GM12892 (cell line): ENCODE measurements around the gene GIPC1.

Source experiments
- DNase-seq: peaks from one replicate; pipeline ENCODE4 v3.0.0; 2011; ENCODE audit not compliant: insufficient read length
- FAIRE-seq: peaks from 2 replicates; lab custom pipeline; 2011; peaks lifted over from hg19 to GRCh38; lab: Jason Lieb, UNC
- POLR2A ChIP-seq: IDR thresholded peaks from 2 replicates; pipeline ENCODE4 v1.6.1; 2011; ENCODE audit warnings: low read depth, low read length, control low read depth
- POLR2AphosphoS5 ChIP-seq: IDR thresholded peaks from 2 replicates; pipeline ENCODE4 v1.6.1; 2011; ENCODE audit warnings: low read depth, low read length, control low read depth
- TAF1 ChIP-seq: IDR thresholded peaks from 2 replicates; pipeline ENCODE4 v1.6.1; 2011; ENCODE audit warnings: low read depth, mild to moderate bottlenecking, control low read depth, low read length, borderline replicate concordance

GIPC1 gene

DNA sequence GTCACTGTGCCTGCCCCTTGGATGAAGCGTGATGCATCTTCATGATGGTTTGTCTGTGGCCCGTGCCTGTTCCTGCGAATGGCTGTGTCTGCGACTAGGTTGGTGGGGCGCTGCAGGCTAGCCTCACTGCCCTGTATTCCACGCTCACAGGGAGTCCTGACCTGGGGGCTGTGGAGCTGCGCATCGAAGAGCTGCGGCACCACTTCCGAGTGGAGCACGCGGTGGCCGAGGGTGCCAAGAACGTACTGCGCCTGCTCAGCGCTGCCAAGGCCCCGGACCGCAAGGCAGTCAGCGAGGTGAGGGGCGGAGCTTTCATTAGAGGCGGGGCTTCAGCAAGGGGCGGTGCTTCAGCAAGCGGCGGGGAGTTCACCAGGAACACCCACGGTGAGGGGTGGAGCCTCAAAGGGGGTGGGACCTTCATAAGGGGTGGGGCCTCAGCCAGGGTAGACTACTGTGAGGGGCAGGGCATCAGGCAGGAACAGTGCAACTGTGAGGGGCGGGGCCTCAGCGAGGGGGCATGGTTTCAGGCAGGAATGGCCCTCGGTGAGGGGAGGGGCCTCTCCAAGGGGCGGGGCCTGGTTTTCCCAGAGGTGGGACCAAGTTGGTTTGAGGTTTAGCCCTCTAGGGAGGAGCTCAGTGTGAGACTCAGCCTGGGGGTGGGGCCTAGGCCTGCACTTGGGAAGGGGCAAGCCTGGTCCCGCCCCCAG is 45.6 kb downstream of the GIPC1 start:
- FAIRE-seq (peak; percentile 46), DNase-seq (peak; percentile 66)
- TF ChIP-seq TAF1 (no peak), POLR2AphosphoS5 (no peak), POLR2A (no peak)

DNA sequence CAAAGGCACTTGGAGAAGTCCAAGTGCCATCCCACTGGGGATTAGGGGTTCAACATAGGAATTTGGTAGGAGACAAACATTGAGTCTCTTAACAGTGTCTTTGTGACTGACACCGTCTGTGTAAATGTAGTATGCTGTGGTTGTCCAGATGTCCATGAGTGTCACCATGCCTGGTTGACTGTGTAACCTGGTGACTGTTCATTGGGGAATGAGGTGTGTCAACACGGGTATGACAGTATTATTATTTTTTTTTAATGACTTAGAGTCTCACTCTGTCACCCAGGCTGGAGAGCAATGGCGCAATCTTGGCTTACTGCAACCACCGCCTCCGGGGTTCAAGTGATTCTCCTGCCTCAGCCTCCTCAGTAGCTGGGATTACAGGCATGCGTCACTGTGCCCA is 46.6 kb downstream of the GIPC1 start:
- no peak for FAIRE-seq
- TF ChIP-seq TAF1 (no peak), POLR2AphosphoS5 (no peak), POLR2A (no peak)
- no peak for DNase-seq

DNA sequence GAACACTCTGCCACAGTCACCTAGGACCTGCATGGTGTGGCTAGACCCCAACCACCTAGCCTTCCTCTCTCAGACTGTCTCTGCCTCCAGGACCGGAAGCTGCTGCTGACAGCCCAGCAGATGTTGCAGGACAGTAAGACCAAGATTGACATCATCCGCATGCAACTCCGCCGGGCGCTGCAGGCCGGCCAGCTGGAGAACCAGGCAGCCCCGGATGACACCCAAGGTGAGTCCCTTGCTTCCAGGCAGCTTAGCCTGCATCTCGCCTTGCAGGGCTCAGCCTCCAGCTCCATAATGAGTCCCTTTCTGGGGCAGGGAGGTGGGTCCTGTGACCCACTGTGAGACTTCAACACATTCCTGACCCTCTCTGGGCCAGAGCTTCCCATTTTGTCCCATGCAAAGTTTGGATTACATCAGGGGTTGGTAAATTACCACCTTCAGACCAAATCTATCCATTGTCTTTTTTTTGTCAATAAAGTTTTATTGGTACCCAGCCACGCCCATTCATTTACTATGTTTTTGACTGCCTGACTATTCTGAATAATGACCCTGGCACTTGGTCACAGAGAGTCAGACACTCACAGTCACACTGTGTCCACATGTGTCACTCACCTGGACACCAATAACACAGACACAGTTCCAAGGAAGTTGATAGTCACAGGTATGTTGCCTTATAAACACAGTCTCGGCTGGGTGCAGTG is 49.4 kb downstream of the GIPC1 start:
- no peak for FAIRE-seq
- no peak for DNase-seq
- TF ChIP-seq TAF1 (no peak), POLR2A (no peak), POLR2AphosphoS5 (no peak)

DNA sequence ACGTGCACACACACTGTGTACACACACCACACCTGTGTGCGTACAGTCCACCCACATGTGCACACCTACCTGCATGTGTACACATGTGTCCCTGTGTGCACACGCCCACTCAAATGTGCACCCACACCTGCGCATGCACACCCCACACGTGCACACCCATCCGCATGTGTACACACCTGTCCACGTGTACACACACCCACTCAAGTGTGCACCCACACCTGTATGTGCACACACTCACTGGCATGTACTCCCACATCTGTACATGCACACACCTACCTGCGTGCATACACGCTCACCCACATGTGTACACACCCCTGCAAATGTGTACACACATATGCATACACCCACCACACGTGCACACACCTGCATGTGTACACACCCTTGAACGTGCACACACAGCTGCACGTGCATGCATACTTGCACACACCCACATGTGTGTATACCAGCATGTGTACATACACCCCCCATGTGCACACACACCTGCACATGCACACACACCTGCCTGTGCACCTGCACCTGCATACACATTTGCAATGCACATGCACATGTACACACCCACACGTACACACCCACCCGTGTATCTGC is 52.2 kb downstream of the GIPC1 start:
- FAIRE-seq = no peak

DNA sequence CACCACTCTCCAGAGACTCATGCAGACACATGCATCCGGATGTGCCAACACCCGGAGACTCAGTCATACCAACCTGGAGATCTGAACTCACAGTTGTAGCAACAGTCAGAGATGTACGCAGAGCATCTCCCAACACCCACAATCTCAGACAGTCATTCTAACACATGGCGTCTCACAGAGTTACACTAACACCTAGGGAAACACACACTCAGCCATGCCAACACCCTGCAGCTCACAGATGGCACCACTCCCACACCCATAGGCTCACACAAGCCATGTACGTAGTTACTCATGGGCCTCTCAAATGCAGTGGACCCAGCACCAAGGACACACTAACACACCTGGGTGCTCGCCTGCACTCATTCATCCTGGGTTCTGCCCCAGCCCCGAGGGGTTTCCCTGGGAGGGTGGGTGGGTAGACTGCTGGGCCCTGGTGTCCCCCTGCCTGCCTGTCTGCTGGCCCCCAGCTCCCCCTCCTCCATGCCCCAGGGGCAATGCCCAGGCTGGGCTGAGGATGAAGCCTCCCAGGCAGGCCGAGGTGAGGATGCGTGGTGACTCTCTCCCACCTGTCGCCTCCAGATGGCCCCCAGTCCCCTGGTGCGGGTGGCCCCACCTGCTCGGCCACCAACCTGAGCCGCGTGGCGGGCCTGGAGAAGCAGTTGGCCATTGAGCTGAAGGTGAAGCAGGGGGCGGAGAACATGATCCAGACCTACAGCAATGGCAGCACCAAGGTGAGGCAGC is 52.9 kb downstream of the GIPC1 start:
- no peak for DNase-seq
- no peak for FAIRE-seq
- TF ChIP-seq POLR2AphosphoS5 (no peak), TAF1 (no peak), POLR2A (no peak)

More for the DNA sequence above, 52.2 kb downstream of the GIPC1 start:
- TF ChIP-seq POLR2AphosphoS5 (no peak), POLR2A (no peak), TAF1 (no peak)
- DNase-seq = no peak

DNA sequence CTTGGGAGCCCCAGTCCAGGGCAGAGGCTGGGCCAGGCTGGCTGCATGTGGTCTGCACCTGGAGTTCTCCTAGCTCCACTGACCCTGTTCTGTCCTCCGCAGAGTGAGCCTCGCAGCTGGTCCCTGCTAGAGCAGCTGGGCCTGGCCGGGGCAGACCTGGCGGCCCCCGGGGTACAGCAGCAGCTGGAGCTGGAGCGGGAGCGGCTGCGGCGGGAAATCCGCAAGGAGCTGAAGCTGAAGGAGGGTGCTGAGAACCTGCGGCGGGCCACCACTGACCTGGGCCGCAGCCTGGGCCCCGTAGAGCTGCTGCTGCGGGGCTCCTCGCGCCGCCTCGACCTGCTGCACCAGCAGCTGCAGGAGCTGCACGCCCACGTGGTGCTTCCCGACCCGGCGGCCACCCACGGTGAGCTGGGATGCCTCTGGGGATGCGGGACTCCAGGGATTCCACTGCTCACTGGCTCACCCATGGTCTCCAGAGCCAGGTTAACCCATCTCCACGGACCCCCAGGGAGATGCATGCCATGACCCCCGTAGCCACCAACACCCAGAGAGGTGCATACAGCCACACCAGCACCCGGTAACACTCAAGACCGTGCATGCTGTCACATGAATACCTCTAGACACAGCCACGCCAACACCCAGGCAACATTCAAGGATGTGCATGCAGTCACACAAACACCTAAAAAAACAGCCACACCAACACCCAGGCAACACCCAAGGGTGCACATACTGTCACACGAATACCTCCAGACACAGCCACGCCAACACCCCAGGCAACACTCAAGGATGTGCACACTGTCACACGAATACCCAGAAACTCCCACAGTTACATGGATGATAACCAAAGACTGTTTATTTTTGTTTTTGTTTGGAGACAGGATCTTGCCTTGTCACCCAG is 54.6 kb downstream of the GIPC1 start:
- TF ChIP-seq POLR2A (no peak), POLR2AphosphoS5 (no peak), TAF1 (no peak)
- FAIRE-seq (no peak), DNase-seq (no peak)

DNA sequence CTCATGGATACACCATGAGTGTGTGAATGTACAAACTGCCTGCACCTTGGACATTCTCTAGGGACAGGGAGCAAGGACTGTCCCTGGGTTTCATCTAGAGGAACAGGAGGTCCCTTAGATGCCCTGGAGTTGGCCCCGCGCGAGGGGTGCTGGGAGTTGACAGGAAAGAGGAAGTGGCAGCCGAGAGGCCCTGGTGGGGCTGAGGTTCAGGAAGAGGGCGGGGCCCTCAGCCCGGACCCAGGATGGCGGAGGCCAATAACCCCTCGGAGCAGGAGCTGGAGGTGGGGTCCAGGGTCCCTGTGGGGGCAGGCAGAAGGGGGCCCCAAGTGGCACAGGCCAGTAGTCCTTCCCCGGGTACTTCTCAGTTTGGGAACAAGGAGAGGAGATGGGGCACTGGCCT is 55.9 kb downstream of the GIPC1 start:
- DNase-seq (peak; percentile 86), FAIRE-seq (peak; percentile 82)
- peak; percentile 81 for TF ChIP-seq POLR2A
- TF ChIP-seq POLR2AphosphoS5 = peak; percentile 68; the same call in 1 of the 2 replicates
- peak; percentile 70 for TF ChIP-seq TAF1

DNA sequence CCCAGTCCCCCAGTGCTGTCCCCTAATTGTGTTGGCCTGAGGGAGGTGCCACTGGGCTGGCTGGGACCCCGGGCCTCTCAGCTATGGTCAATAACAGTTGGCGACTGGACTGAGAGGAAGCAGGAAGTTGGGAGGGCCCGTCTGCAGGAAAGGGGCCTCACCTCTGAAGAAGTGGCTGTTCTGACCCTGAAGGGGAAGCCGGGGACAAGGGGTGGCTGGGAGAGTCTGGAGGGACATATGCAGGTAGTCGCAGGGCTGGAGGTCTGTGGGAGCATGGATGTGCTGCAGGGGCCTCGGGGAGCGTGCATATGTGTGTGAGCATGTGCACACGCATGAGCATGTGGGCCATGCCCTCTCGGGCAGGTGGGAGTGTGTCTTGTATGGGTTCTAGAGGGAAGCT is 56.9 kb downstream of the GIPC1 start:
- TF ChIP-seq POLR2A (no peak), TAF1 (no peak), POLR2AphosphoS5 (no peak)
- no peak for FAIRE-seq
- DNase-seq = no peak

DNA sequence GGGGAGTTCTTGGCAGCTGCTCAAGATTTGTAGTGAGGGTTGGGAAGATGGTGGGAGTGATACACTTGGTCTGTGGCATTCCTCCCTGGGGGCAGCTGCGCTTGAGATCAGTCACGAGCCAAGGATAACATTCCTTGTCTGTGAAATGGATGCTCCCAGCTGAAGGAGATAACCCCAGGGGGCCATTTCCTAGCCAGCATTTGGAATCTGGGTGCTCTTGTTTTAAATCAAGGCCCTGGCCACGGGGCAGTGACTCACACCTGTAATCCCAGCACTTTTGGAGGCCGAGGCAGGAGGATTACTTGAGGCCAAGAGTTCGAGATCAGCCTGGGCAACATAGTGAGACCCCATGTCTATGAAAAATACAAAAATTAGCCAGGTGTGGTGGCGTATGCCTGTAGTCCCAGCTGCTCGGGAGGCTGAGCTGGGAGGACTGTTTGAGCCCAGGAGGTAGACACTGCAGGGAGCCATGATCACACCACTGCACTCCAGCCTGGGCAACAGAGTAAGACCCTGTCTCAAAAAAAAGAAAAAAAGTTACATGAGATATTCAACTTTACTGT is 58.3 kb downstream of the GIPC1 start:
- TF ChIP-seq POLR2AphosphoS5 (no peak), POLR2A (no peak), TAF1 (no peak)
- FAIRE-seq (no peak), DNase-seq (no peak)

DNA sequence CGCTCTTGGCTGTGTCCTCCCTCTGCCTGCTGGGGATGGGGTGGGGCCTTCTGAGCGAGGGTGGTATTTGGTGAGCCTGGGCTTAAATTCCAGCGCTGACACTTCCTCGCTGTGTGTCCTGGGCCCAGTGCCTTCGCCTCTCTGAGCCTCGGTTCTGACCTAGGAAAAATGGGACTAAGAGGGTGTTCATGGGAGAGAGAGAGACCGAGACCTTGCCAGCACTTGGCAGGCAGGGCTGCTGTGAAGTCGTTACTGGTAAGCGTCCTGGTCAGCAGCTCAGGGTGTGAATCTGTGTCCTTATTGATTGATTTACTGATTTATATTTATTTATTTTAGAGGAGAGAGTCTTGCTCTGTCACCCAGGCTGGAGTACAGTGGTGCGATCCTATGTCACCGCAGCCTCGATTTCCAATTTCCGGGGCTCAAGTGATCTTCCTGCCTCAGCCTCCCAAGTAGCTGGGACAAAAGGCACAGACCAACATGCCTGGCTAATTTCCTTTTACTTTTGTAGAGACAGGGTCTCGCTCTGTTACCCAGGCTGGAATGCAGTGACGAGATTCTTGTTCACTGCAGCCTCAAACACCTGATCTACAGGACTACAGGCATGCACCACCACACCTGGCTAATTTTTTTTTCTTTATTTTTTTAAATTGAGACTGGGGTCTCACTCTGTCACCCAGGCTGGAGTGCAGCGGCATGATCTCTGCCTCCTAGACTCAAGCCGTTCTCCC is 60.4 kb downstream of the GIPC1 start:
- TF ChIP-seq POLR2AphosphoS5 (no peak), POLR2A (no peak)
- FAIRE-seq = no peak
- DNase-seq = no peak
